CD4-positive, alpha-beta memory T cell (primary cell): ENCODE measurements around the gene ELMO1. TPM values are rescaled to one million over a fixed set of nuclear protein-coding genes. Genes with fewer than 3 reads are reported as not detected.
A peak's percentile ranks its signal among the peaks of the same experiment; 100 is the strongest.

Experiments used
- CTCF ChIA-PET: fragments of 350-600 bp; sonication (Branson Sonifier 250); formaldehyde crosslinking; loops from one replicate; lab custom pipeline; 2021; ENCODE audit warnings: inconsistent platforms; ENCODE audit not compliant: partially characterized antibody; lab: Charles Lee
- POLR2A ChIA-PET: fragments of 350-600 bp; sonication (Branson Sonifier 250); formaldehyde crosslinking; loops from one replicate; lab custom pipeline; 2021; ENCODE audit not compliant: partially characterized antibody; lab: Charles Lee
- DNase-seq, 5 donors: peaks; one replicate each; pipeline versions ENCODE4 v3.0.0 to v3.0.0-alpha.2; 2020 to 2022; ENCODE audit warnings: mixed read lengths in 1 of 5
- H3K27ac ChIP-seq: one replicate; pipeline ENCODE4 v1.7.0; 2013; ENCODE audit warnings: low read depth, low read length
- H3K27me3 ChIP-seq: 2 replicates; pipeline ENCODE4 v1.7.0; 2013; ENCODE audit warnings: mild to moderate bottlenecking, low read length, moderate library complexity; ENCODE audit not compliant: insufficient read depth
- H3K36me3 ChIP-seq: 2 replicates; pipeline ENCODE4 v1.7.0; 2013; ENCODE audit warnings: mild to moderate bottlenecking, low read length, moderate library complexity; ENCODE audit not compliant: insufficient read depth
- H3K4me1 ChIP-seq: 2 replicates; pipeline ENCODE4 v1.7.0; 2013; ENCODE audit warnings: mild to moderate bottlenecking, low read length, moderate library complexity; ENCODE audit not compliant: insufficient read depth
- H3K4me3 ChIP-seq, 2 donors: one replicate each; pipeline ENCODE4 v1.7.0; 2013; ENCODE audit warnings: low read length in 2 of 2, mild to moderate bottlenecking in 1 of 2
- H3K9me3 ChIP-seq, 2 donors: one replicate each; pipeline ENCODE4 v1.7.0; 2013; ENCODE audit warnings: low read length in 2 of 2, control low read depth in 1 of 2; ENCODE audit not compliant: control insufficient read depth in 1 of 2
- H3K27ac Mint-ChIP-seq, 7 donors: one replicate each; pipeline ENCODE4 v1.8.0; 2020 to 2021; ENCODE audit warnings: mixed read lengths in 7 of 7, mild to moderate bottlenecking in 6 of 7, inconsistent platforms in 3 of 7, moderate library complexity in 3 of 7
- H3K27me3 Mint-ChIP-seq, 2 donors: one replicate each; pipeline ENCODE4 v1.8.0; 2020 to 2021; ENCODE audit warnings: mixed read lengths in 2 of 2
- H3K36me3 Mint-ChIP-seq, 2 donors: one replicate each; pipeline ENCODE4 v1.8.0; 2020 to 2021; ENCODE audit warnings: mixed read lengths in 2 of 2, inconsistent platforms in 1 of 2, mild to moderate bottlenecking in 1 of 2
- H3K4me1 Mint-ChIP-seq, 4 donors: one replicate each; pipeline ENCODE4 v1.8.0; 2020 to 2021; ENCODE audit warnings: mixed read lengths in 4 of 4, mild to moderate bottlenecking in 1 of 4
- H3K4me3 Mint-ChIP-seq, 8 donors: one replicate each; pipeline ENCODE4 v1.8.0; 2020 to 2021; ENCODE audit warnings: mixed read lengths in 8 of 8, mild to moderate bottlenecking in 7 of 8, moderate library complexity in 6 of 8, inconsistent platforms in 3 of 8
- H3K9me3 Mint-ChIP-seq, 8 donors: one replicate each; pipeline ENCODE4 v1.8.0; 2020 to 2021; ENCODE audit warnings: mixed read lengths in 8 of 8, mild to moderate bottlenecking in 5 of 8, inconsistent platforms in 3 of 8, moderate library complexity in 1 of 8
- intact Hi-C: fragments of 100-400 bp; cut with micrococcal nuclease; formaldehyde crosslinking; loops from one replicate; pipeline ENCODE4 v1.15.1; 2023
- polyA plus RNA-seq, 2 donors: library from polyadenylated mRNA; unstranded; fragments of 300-500 nt; fragmentation: Illumina TruSeq; gene quantifications; one replicate each; pipeline ENCODE4 v1.2.3, GENCODE V29; 2021
- total RNA-seq, 2 experiments: library from RNA; stranded (reverse); gene quantifications; one replicate each; pipeline ENCODE4 v1.2.3, GENCODE V29; 2021

The ELMO1 gene
- total and polyA plus RNA-seq, 4 experiments from 2014 or later, result 45.1 to 131 (median 111) TPM

DNA sequence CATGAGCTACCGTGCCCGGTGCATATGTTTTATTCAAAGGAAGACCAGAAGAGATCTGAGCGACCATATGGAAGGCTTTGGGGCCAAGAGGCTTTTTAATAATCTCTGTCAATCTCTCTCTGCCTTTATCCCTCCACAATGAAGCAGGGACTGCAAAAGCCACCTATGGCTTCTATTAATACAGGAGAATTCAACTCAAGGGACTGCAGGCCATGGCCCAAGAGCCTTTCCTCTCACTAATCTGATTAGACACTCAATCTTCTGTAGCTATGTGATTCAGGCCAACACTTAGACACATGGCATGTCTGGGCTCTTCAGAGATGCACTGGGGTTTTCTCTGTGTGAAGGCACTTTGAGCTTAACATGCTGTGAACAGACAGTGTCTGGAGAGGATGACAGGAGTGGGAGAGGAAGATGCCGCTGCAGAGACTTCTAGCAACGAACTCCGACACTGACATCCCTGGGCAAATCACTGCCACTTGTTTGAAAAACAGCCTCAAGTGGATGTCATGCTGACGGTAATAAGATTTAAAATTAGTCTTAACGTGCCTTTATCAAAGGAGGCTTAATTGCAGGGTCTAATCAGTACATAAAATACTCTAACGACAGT, 609.9 kb downstream of the ELMO1 start:
- CTCF ChIA-PET, result interaction anchor here (1.0 kb wide), 1 partner anchor 360 kb away, joined by 3 read pairs; no protein-coding TSS in a partner anchor

DNA sequence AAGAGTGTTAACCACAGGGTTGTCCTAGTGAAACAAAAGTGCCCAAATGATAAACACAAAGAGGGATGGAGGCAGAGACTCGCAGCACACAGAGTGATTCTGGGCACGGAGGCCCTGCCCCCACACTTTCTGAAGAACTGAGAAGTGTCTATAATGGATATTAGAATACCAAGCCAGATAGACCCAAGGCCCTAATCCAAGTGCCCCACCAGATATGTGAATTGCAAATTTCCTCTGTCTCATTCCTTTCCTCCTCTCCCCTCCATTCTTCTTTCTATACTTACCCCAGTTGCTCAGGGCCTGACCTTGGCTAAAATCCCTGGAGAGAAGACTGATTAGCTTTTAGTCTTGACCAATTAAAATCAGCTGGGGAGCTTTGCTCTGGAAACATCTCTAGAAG, 617.6 kb downstream of the ELMO1 start:
- Histone ChIP-seq H3K9me3 (peaks cover 0 to 3% of the 10 kb centered on the region in 2 donors), H3K27me3 (no peaks in the 10 kb centered on the region), H3K4me1 (no peaks in the 10 kb centered on the region), H3K4me3 (no peak overlapping the region), H3K36me3 (no peaks in the 10 kb centered on the region), H3K27ac (no peak overlapping the region)
- POLR2A ChIA-PET, result no interaction called here
- Mint-ChIP-seq H3K4me1 (no peaks in the 10 kb centered on the region), H3K27ac (peak overlapping the region in 1 of 7 donors; percentile 38), H3K27me3 (no peaks in the 10 kb centered on the region), H3K36me3 (peaks cover 0 to 4% of the 10 kb centered on the region in 2 donors), H3K4me3 (no peak overlapping the region), H3K9me3 (peaks cover 0 to 12% (median 3%) of the 10 kb centered on the region in 8 donors)
- DNase-seq, result no peak
- CTCF ChIA-PET, result no interaction called here
- intact Hi-C loops, result no loop called here

More for the DNA sequence above, 609.9 kb downstream of the ELMO1 start:
- Mint-ChIP-seq H3K4me3 (no peak overlapping the region), H3K27ac (peak overlapping the region in 3 of 7 donors; percentile 5 to 24 (median 6)), H3K36me3 (peaks cover 0 to 3% of the 10 kb centered on the region in 2 donors), H3K4me1 (peaks cover 0 to 2% (median under 1%) of the 10 kb centered on the region in 4 donors), H3K27me3 (no peaks in the 10 kb centered on the region), H3K9me3 (peaks cover 0 to 9% (median 3%) of the 10 kb centered on the region in 8 donors)
- DNase-seq, result no peak
- no peak overlapping the region for H3K27ac ChIP-seq
- H3K9me3 ChIP-seq, result no peaks in the 10 kb centered on the region
- POLR2A ChIA-PET, result interaction anchor here (1.8 kb wide), 1 partner anchor 11 kb away, joined by 5 read pairs; no protein-coding TSS in a partner anchor
- no peaks in the 10 kb centered on the region for H3K27me3 ChIP-seq
- no peak overlapping the region for H3K4me3 ChIP-seq
- intact Hi-C loops, result no loop called here
- H3K4me1 ChIP-seq, result no peaks in the 10 kb centered on the region
- H3K36me3 ChIP-seq, result no peaks in the 10 kb centered on the region

DNA sequence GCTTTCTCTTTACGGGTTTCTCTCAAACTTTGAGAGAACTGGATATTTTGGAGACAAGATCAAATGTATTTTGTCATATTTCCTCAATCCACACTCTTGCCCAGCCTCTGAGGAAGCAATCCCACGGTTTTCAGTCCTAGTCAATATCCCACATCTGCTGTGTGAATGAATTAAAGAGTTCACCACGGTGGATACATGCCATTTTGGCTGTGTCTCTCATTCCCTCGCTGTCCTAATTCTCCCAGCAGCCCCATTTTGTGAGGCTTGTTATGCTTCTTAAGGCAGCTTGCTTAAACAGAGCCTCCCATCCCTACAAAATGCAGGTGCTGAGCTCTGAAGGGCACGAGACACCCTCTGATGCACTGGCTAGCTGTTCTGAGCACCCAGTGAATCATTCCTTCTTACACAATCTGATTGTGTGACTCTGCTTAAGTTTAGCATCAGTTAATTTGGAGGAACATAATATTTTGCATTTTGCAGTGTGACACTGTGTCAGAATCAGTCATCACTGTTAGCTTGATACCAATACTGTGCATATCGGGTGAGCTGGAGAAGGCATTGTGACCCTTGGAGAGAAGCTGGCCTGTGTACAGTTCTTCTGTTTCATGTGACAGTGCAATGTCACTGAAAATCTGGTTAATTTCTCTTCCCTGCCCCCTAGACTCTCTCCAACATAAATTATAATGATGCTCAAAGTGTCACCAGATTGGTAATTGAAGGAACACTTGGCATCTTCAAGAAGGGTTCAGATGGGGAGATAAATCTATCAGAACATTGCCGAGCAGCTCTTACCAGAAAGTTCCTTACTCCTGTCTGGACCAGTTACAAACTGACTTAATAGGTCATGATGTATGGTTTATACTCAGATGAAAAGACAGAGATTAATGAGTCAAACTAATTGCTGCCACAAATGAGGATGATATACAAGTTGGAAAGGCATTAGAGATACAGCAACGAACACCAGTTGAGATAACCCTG, 620.6 kb downstream of the ELMO1 start:
- H3K9me3 Mint-ChIP-seq, result peaks cover 0 to 8% (median 0%) of the 10 kb centered on the region in 8 donors
- H3K27ac Mint-ChIP-seq, result no peak overlapping the region
- H3K27me3 ChIP-seq, result no peaks in the 10 kb centered on the region
- H3K4me1 Mint-ChIP-seq, result no peaks in the 10 kb centered on the region
- CTCF ChIA-PET, result interaction anchor here (0.9 to 1.6 kb wide), 2 partner anchors 21 to 159 kb away, joined by 3 to 4 read pairs; no protein-coding TSS in a partner anchor
- H3K4me1 ChIP-seq, result no peaks in the 10 kb centered on the region
- intact Hi-C loops, result no loop called here
- peaks cover 0 to 4% of the 10 kb centered on the region in 2 donors for H3K36me3 Mint-ChIP-seq
- no peak overlapping the region for H3K27ac ChIP-seq
- H3K9me3 ChIP-seq, result peaks cover 0 to 3% of the 10 kb centered on the region in 2 donors
- POLR2A ChIA-PET, result interaction anchor here (1.9 kb wide), 1 partner anchor 11 kb away, joined by 5 read pairs; no protein-coding TSS in a partner anchor
- no peak for DNase-seq
- H3K27me3 Mint-ChIP-seq, result no peaks in the 10 kb centered on the region
- H3K4me3 ChIP-seq, result no peak overlapping the region
- H3K4me3 Mint-ChIP-seq, result no peak overlapping the region
- H3K36me3 ChIP-seq, result no peaks in the 10 kb centered on the region

DNA sequence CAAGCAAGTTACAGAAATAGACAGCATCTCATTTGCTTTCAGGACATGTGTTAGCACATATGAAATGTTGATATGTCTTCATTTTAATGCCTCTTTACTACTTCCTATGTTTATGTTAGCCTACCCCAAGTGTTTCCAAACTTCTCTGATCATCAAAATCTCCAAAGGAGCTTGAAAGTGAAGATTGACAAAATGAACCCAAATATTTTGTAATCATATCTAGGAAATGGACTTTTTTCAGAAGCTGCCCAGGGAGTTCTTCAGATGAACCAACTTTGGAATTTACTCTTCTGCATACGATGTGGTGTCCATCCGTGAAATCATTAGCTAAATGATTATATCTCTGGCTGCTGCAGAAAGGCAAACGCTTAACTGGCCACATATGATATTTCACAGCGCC, 623.2 kb downstream of the ELMO1 start:
- peaks cover 0 to 4% (median 0%) of the 10 kb centered on the region in 8 donors for H3K9me3 Mint-ChIP-seq
- ChIA-PET POLR2A (no interaction called here), CTCF (interaction anchor here (0.5 kb wide), 1 partner anchor 96 kb away, joined by 3 read pairs; no protein-coding TSS in a partner anchor)
- H3K36me3 Mint-ChIP-seq, result peaks cover 0 to 4% of the 10 kb centered on the region in 2 donors
- no peaks in the 10 kb centered on the region for H3K4me1 Mint-ChIP-seq
- Histone ChIP-seq H3K9me3 (no peaks in the 10 kb centered on the region), H3K36me3 (no peaks in the 10 kb centered on the region), H3K27ac (no peak overlapping the region), H3K27me3 (no peaks in the 10 kb centered on the region), H3K4me1 (no peaks in the 10 kb centered on the region), H3K4me3 (no peak overlapping the region)
- intact Hi-C loops, result no loop called here
- H3K4me3 Mint-ChIP-seq, result no peak overlapping the region
- DNase-seq, result no peak
- H3K27me3 Mint-ChIP-seq, result no peaks in the 10 kb centered on the region
- peak overlapping the region in 1 of 7 donors; percentile 1 for H3K27ac Mint-ChIP-seq

DNA sequence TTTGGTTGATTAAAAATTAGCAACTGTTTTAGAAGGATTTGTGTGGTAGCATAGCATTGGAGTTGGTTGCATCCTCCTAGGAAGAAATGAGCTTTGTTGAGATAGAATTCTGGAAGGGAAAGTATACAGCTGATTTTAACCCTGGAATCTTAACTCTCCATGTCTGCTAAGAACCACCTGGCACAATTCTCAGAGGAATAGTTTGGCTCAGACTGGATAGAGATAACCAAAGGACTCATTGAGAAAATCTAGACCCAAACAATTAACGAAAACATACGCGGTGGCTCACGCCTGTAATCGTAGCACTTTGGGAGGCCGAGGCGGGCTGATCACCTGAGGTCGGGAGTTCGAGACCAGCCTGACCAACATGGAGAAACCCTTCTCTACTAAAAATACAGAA, 625.3 kb downstream of the ELMO1 start:
- H3K27me3 ChIP-seq, result no peaks in the 10 kb centered on the region
- H3K9me3 ChIP-seq, result no peaks in the 10 kb centered on the region
- H3K27ac ChIP-seq, result no peak overlapping the region
- POLR2A ChIA-PET, result no interaction called here
- no peak overlapping the region for H3K4me3 Mint-ChIP-seq
- H3K36me3 Mint-ChIP-seq, result peaks cover 0 to 6% of the 10 kb centered on the region in 2 donors
- no peaks in the 10 kb centered on the region for H3K27me3 Mint-ChIP-seq
- intact Hi-C loops, result no loop called here
- H3K9me3 Mint-ChIP-seq, result no peaks in the 10 kb centered on the region
- no peaks in the 10 kb centered on the region for H3K36me3 ChIP-seq
- no peak for DNase-seq
- H3K4me1 ChIP-seq, result no peaks in the 10 kb centered on the region
- H3K4me1 Mint-ChIP-seq, result no peaks in the 10 kb centered on the region
- CTCF ChIA-PET, result no interaction called here
- no peak overlapping the region for H3K27ac Mint-ChIP-seq
- no peak overlapping the region for H3K4me3 ChIP-seq

DNA sequence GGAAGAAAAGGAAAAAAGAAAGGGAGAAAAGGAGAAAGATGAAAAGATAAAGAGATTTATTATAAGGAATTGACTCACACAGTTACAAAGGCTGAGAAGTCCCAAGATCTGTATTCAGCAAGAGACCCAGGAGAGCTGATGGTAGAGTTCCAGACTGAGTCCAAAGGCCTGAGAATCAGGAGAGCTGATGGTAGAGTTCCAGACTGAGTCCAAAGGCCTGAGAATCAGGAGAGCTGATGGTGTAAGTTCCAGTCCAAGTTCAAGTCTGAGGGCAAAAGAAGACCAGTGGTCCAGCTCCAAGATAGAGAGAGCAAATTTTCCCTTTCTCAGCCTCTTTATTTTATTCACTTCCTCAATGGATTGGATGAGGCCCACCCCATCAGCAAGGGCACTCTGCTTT, 627.0 kb downstream of the ELMO1 start:
- no peaks in the 10 kb centered on the region for H3K4me1 ChIP-seq
- no peak overlapping the region for H3K27ac ChIP-seq
- H3K4me3 ChIP-seq, result no peak overlapping the region
- intact Hi-C loops, result no loop called here
- ChIA-PET CTCF (no interaction called here), POLR2A (no interaction called here)
- Mint-ChIP-seq H3K4me1 (no peaks in the 10 kb centered on the region), H3K9me3 (no peaks in the 10 kb centered on the region), H3K4me3 (no peak overlapping the region), H3K27ac (no peak overlapping the region), H3K27me3 (no peaks in the 10 kb centered on the region), H3K36me3 (peaks cover 0 to 6% of the 10 kb centered on the region in 2 donors)
- H3K9me3 ChIP-seq, result no peaks in the 10 kb centered on the region
- no peaks in the 10 kb centered on the region for H3K36me3 ChIP-seq
- no peak for DNase-seq
- no peaks in the 10 kb centered on the region for H3K27me3 ChIP-seq
